Mesendoderm (in vitro differentiated cells): ENCODE measurements around the gene CHAT.

Experiments used
- DNase-seq: peaks from one replicate; pipeline ENCODE4 v3.0.0; 2013
- H2AK5ac ChIP-seq: 2 replicates; pipeline ENCODE4 v1.6.1; 2013; ENCODE audit warnings: low read length, inconsistent platforms
- H2BK120ac ChIP-seq: 2 replicates; pipeline ENCODE4 v1.6.1; 2013; ENCODE audit warnings: low read depth, mild to moderate bottlenecking, low read length, moderate library complexity, mixed read lengths
- H2BK15ac ChIP-seq: replicated peaks from 2 replicates; pipeline ENCODE4 v1.6.1; 2013; ENCODE audit warnings: low read depth, mild to moderate bottlenecking, moderate library complexity
- H2BK5ac ChIP-seq: 2 replicates; pipeline ENCODE4 v1.6.1; 2013; ENCODE audit warnings: low read length, inconsistent platforms
- H3K18ac ChIP-seq: 2 replicates; pipeline ENCODE4 v1.6.1; 2013; ENCODE audit warnings: mild to moderate bottlenecking, low read length, mixed read lengths
- H3K23ac ChIP-seq: one replicate; pipeline ENCODE4 v1.6.1; 2013; ENCODE audit warnings: low read length
- H3K27ac ChIP-seq: 2 replicates; pipeline ENCODE4 v1.5.1; 2013; ENCODE audit warnings: low read depth, mild to moderate bottlenecking, inconsistent platforms, low read length, moderate library complexity
- H3K27me3 ChIP-seq: 2 replicates; pipeline ENCODE4 v1.6.1; 2013; ENCODE audit warnings: low read length, control low read depth, mild to moderate bottlenecking, inconsistent platforms; ENCODE audit not compliant: insufficient read depth, poor library complexity
- H3K36me3 ChIP-seq: 2 replicates; pipeline ENCODE4 v1.6.1; 2013; ENCODE audit warnings: low read length, inconsistent platforms; ENCODE audit not compliant: control insufficient read depth, insufficient read depth
- H3K4ac ChIP-seq: one replicate; pipeline ENCODE4 v1.6.1; 2013; ENCODE audit warnings: low read depth, mild to moderate bottlenecking, low read length, moderate library complexity
- H3K4me1 ChIP-seq: 2 replicates; pipeline ENCODE4 v1.6.1; 2013; ENCODE audit warnings: low read depth, low read length, inconsistent platforms; ENCODE audit not compliant: control insufficient read depth
- H3K4me2 ChIP-seq: 2 replicates; pipeline ENCODE4 v1.6.1; 2013; ENCODE audit warnings: low read length
- H3K4me3 ChIP-seq: 2 replicates; pipeline ENCODE4 v1.5.1; 2013; ENCODE audit warnings: mild to moderate bottlenecking, low read length
- H3K56ac ChIP-seq: one replicate; pipeline ENCODE4 v1.6.1; 2013; ENCODE audit warnings: low read length
- H3K79me1 ChIP-seq: 2 replicates; pipeline ENCODE4 v1.6.1; 2013; ENCODE audit warnings: low read length, inconsistent platforms
- H3K79me2 ChIP-seq: 2 replicates; pipeline ENCODE4 v1.6.1; 2013; ENCODE audit warnings: mild to moderate bottlenecking, low read length; ENCODE audit not compliant: control insufficient read depth, insufficient read depth
- H3K9ac ChIP-seq: 2 replicates; pipeline ENCODE4 v1.6.1; 2013; ENCODE audit warnings: low read length, inconsistent platforms
- H4K5ac ChIP-seq: one replicate; pipeline ENCODE4 v1.6.1; 2013; ENCODE audit warnings: low read length
- H4K8ac ChIP-seq: one replicate; pipeline ENCODE4 v1.6.1; 2013; ENCODE audit warnings: low read depth, mild to moderate bottlenecking, control low read depth, low read length, moderate library complexity
- WGBS: extraction: QIAGEN DNeasy Blood & Tissue Kit; methylation state at CpG from one replicate; pipeline ENCODE4 v1.1.7; 2013; ENCODE audit warnings: low lambda C conversion rate, missing lambda C conversion rate; ENCODE audit not compliant: insufficient coverage; ENCODE audit errors: extremely low coverage; 5-methylcytosine and 5-hydroxymethylcytosine counted together

The CHAT gene

GRCh38 chr10:49625411-49625810, 11.6 kb downstream of the CHAT start:
- H2BK120ac ChIP-seq, result no peak overlapping the region
- H4K8ac ChIP-seq, result no peak overlapping the region
- H3K79me1 ChIP-seq, result no peaks in the 10 kb centered on the region
- no peaks in the 10 kb centered on the region for H3K79me2 ChIP-seq
- no peaks in the 10 kb centered on the region for H3K36me3 ChIP-seq
- H3K27ac ChIP-seq, result no peak overlapping the region
- no peak overlapping the region for H3K4ac ChIP-seq
- no peak overlapping the region for H3K9ac ChIP-seq
- H2BK15ac ChIP-seq, result no peak overlapping the region
- DNase-seq, result no peak
- no peak overlapping the region for H2AK5ac ChIP-seq
- no CpG with 5 or more reads among the region's 10 CpGs for WGBS
- no peak overlapping the region for H4K5ac ChIP-seq
- H3K27me3 ChIP-seq, result no peaks in the 10 kb centered on the region
- H3K56ac ChIP-seq, result no peak overlapping the region
- no peak overlapping the region for H2BK5ac ChIP-seq
- no peak overlapping the region for H3K23ac ChIP-seq
- no peaks in the 10 kb centered on the region for H3K4me1 ChIP-seq
- H3K4me2 ChIP-seq, result no peak overlapping the region
- no peak overlapping the region for H3K18ac ChIP-seq
- no peak overlapping the region for H3K4me3 ChIP-seq

GRCh38 chr10:49627038-49627437, 13.2 kb downstream of the CHAT start:
- Histone ChIP-seq H2BK5ac (no peak overlapping the region), H3K4me3 (no peak overlapping the region), H4K5ac (no peak overlapping the region), H3K36me3 (no peaks in the 10 kb centered on the region), H2BK120ac (no peak overlapping the region), H3K9ac (no peak overlapping the region), H2BK15ac (no peak overlapping the region), H3K18ac (no peak overlapping the region), H3K79me2 (no peaks in the 10 kb centered on the region), H3K79me1 (no peaks in the 10 kb centered on the region), H2AK5ac (no peak overlapping the region), H3K4ac (no peak overlapping the region), H3K4me2 (no peak overlapping the region), H3K27me3 (no peaks in the 10 kb centered on the region), H3K4me1 (no peaks in the 10 kb centered on the region), H4K8ac (no peak overlapping the region), H3K27ac (no peak overlapping the region), H3K23ac (no peak overlapping the region), H3K56ac (no peak overlapping the region)
- DNase-seq, result no peak
- no CpG with 5 or more reads among the region's 7 CpGs for WGBS

GRCh38 chr10:49627644-49628247, 13.9 kb downstream of the CHAT start:
- no peaks in the 10 kb centered on the region for H3K79me2 ChIP-seq
- no peaks in the 10 kb centered on the region for H3K36me3 ChIP-seq
- H4K5ac ChIP-seq, result no peak overlapping the region
- no peak overlapping the region for H2BK15ac ChIP-seq
- DNase-seq, result no peak
- no peaks in the 10 kb centered on the region for H3K79me1 ChIP-seq
- no peak overlapping the region for H2BK5ac ChIP-seq
- H3K4me1 ChIP-seq, result no peaks in the 10 kb centered on the region
- H3K4me3 ChIP-seq, result no peak overlapping the region
- no peak overlapping the region for H4K8ac ChIP-seq
- H3K27ac ChIP-seq, result no peak overlapping the region
- no peak overlapping the region for H3K56ac ChIP-seq
- no peak overlapping the region for H3K23ac ChIP-seq
- no peak overlapping the region for H3K4me2 ChIP-seq
- H3K27me3 ChIP-seq, result no peaks in the 10 kb centered on the region
- no peak overlapping the region for H2AK5ac ChIP-seq
- H3K18ac ChIP-seq, result no peak overlapping the region
- no peak overlapping the region for H2BK120ac ChIP-seq
- H3K9ac ChIP-seq, result no peak overlapping the region
- H3K4ac ChIP-seq, result no peak overlapping the region
- WGBS, result no CpG with 5 or more reads among the region's 18 CpGs

- Histone ChIP-seq H3K4me1 (no peaks in the 10 kb centered on the region), H3K79me2 (no peaks in the 10 kb centered on the region), H3K27ac (no peak overlapping the region), H3K56ac (no peak overlapping the region), H3K9ac (no peak overlapping the region), H2BK15ac (no peak overlapping the region), H3K27me3 (no peaks in the 10 kb centered on the region), H4K5ac (no peak overlapping the region), H4K8ac (no peak overlapping the region), H3K23ac (no peak overlapping the region), H3K4me3 (no peak overlapping the region), H2BK5ac (no peak overlapping the region), H3K36me3 (no peaks in the 10 kb centered on the region), H2BK120ac (no peak overlapping the region), H2AK5ac (no peak overlapping the region), H3K4ac (no peak overlapping the region), H3K79me1 (no peaks in the 10 kb centered on the region), H3K4me2 (no peak overlapping the region), H3K18ac (no peak overlapping the region)
- no peak for DNase-seq
- WGBS, result no CpG with 5 or more reads among the region's 8 CpGs
Measured at GRCh38 chr10:49628599-49628998, 14.8 kb downstream of the CHAT start.

GRCh38 chr10:49629431-49629881, 15.6 kb downstream of the CHAT start:
- WGBS, result no CpG with 5 or more reads among the region's 9 CpGs

GRCh38 chr10:49631975-49632374, 18.1 kb downstream of the CHAT start:
- Histone ChIP-seq H3K4me2 (no peak overlapping the region), H3K18ac (no peak overlapping the region), H2BK120ac (no peak overlapping the region), H3K27ac (no peak overlapping the region), H4K5ac (no peak overlapping the region), H3K36me3 (no peaks in the 10 kb centered on the region), H3K79me2 (no peaks in the 10 kb centered on the region), H3K9ac (no peak overlapping the region), H4K8ac (no peak overlapping the region), H3K4me1 (no peaks in the 10 kb centered on the region), H2BK15ac (no peak overlapping the region), H3K79me1 (no peaks in the 10 kb centered on the region), H3K56ac (no peak overlapping the region), H2AK5ac (no peak overlapping the region), H3K4ac (no peak overlapping the region), H3K4me3 (no peak overlapping the region), H2BK5ac (no peak overlapping the region), H3K23ac (no peak overlapping the region), H3K27me3 (no peaks in the 10 kb centered on the region)
- no CpG with 5 or more reads among the region's 6 CpGs for WGBS
- DNase-seq, result no peak

More at GRCh38 chr10:49629431-49629881, 15.6 kb downstream of the CHAT start:
- no peak overlapping the region for H3K56ac ChIP-seq
- H3K79me2 ChIP-seq, result no peaks in the 10 kb centered on the region
- no peak overlapping the region for H4K5ac ChIP-seq
- no peak overlapping the region for H3K23ac ChIP-seq
- no peak overlapping the region for H3K4ac ChIP-seq
- H3K9ac ChIP-seq, result no peak overlapping the region
- H3K4me1 ChIP-seq, result no peaks in the 10 kb centered on the region
- H3K27me3 ChIP-seq, result no peaks in the 10 kb centered on the region
- H2BK15ac ChIP-seq, result no peak overlapping the region
- no peak overlapping the region for H2AK5ac ChIP-seq
- no peaks in the 10 kb centered on the region for H3K36me3 ChIP-seq
- H4K8ac ChIP-seq, result no peak overlapping the region
- H3K18ac ChIP-seq, result no peak overlapping the region
- H2BK120ac ChIP-seq, result no peak overlapping the region
- DNase-seq, result no peak
- no peak overlapping the region for H3K4me3 ChIP-seq
- H3K4me2 ChIP-seq, result no peak overlapping the region
- no peak overlapping the region for H2BK5ac ChIP-seq
- no peak overlapping the region for H3K27ac ChIP-seq
- H3K79me1 ChIP-seq, result no peaks in the 10 kb centered on the region
